KOPT-K1 (cell line): Measurements from ENCODE around the gene TIGAR.

Experiments used
- H3K27ac ChIP-seq: fragments of 200-600 bp; sonication (generic); 2 replicates; pipeline ENCODE4 v1.5.1; 2016; ENCODE audit warnings: antibody characterized with exemption, mild to moderate bottlenecking, low read depth, low read length; ENCODE audit not compliant: poor library complexity, severe bottlenecking
- H3K36me3 ChIP-seq: fragments of 200-600 bp; sonication (generic); 2 replicates; pipeline ENCODE4 v1.5.1; 2017; ENCODE audit warnings: antibody characterized with exemption, mild to moderate bottlenecking, low read length, moderate library complexity; ENCODE audit not compliant: insufficient read depth
- H3K9me3 ChIP-seq: fragments of 200-600 bp; sonication (generic); 2 replicates; pipeline ENCODE4 v1.5.1; 2017; ENCODE audit warnings: antibody characterized with exemption, low read length, mild to moderate bottlenecking; ENCODE audit not compliant: insufficient read depth, poor library complexity, severe bottlenecking

Gene TIGAR

GRCh38 chr12:4320497-4320852 is 538 bp upstream of the TIGAR start:
- Histone ChIP-seq H3K9me3 (no peaks in the 10 kb centered on the region), H3K36me3 (no peaks in the 10 kb centered on the region), H3K27ac (peak overlapping the region; percentile 54)

GRCh38 chr12:4322726-4323125 is 1.7 kb downstream of the TIGAR start:
- no peak overlapping the region for H3K27ac ChIP-seq

GRCh38 chr12:4323396-4323795 is 2.4 kb downstream of the TIGAR start:
- no peaks in the 10 kb centered on the region for H3K36me3 ChIP-seq
- no peak overlapping the region for H3K27ac ChIP-seq
- H3K9me3 ChIP-seq, result no peaks in the 10 kb centered on the region

More at GRCh38 chr12:4322726-4323125, 1.7 kb downstream of the TIGAR start:
- no peaks in the 10 kb centered on the region for H3K36me3 ChIP-seq
- H3K9me3 ChIP-seq, result no peaks in the 10 kb centered on the region

- no peaks in the 10 kb centered on the region for H3K9me3 ChIP-seq
- H3K27ac ChIP-seq, result no peak overlapping the region
- peaks cover under 1% of the 10 kb centered on the region; the same call in 1 of the 2 replicates for H3K36me3 ChIP-seq
Observed at GRCh38 chr12:4324366-4324765, 3.4 kb downstream of the TIGAR start.

GRCh38 chr12:4325966-4326365 is 5.0 kb downstream of the TIGAR start:
- Histone ChIP-seq H3K9me3 (no peaks in the 10 kb centered on the region), H3K36me3 (peaks cover 6% of the 10 kb centered on the region; the same call in 1 of the 2 replicates), H3K27ac (no peak overlapping the region)

- H3K36me3 ChIP-seq, result peaks cover 6% of the 10 kb centered on the region; the same call in 1 of the 2 replicates
- no peak overlapping the region for H3K27ac ChIP-seq
- no peaks in the 10 kb centered on the region for H3K9me3 ChIP-seq
Observed at GRCh38 chr12:4327293-4327692, 6.3 kb downstream of the TIGAR start.

- Histone ChIP-seq H3K9me3 (no peaks in the 10 kb centered on the region), H3K27ac (no peak overlapping the region), H3K36me3 (peaks cover 6% of the 10 kb centered on the region; the same call in 1 of the 2 replicates)
Observed at GRCh38 chr12:4330203-4330602, 9.2 kb downstream of the TIGAR start.

- Histone ChIP-seq H3K9me3 (no peaks in the 10 kb centered on the region), H3K36me3 (peaks cover 9% of the 10 kb centered on the region; the same call in 1 of the 2 replicates), H3K27ac (no peak overlapping the region)
Observed at GRCh38 chr12:4331221-4331620, 10.2 kb downstream of the TIGAR start.

GRCh38 chr12:4331842-4332241 is 10.8 kb downstream of the TIGAR start:
- H3K27ac ChIP-seq, result no peak overlapping the region
- H3K9me3 ChIP-seq, result no peaks in the 10 kb centered on the region
- peaks cover 14% of the 10 kb centered on the region for H3K36me3 ChIP-seq

GRCh38 chr12:4346931-4347330 is 25.9 kb downstream of the TIGAR start:
- Histone ChIP-seq H3K27ac (no peak overlapping the region), H3K9me3 (no peaks in the 10 kb centered on the region), H3K36me3 (peaks cover 11% of the 10 kb centered on the region)

- no peak overlapping the region for H3K27ac ChIP-seq
- H3K36me3 ChIP-seq, result peaks cover 27% of the 10 kb centered on the region
- H3K9me3 ChIP-seq, result no peaks in the 10 kb centered on the region
Observed at GRCh38 chr12:4353785-4354208, 32.8 kb downstream of the TIGAR start.

- Histone ChIP-seq H3K36me3 (peaks cover 27% of the 10 kb centered on the region), H3K9me3 (peaks cover 9% of the 10 kb centered on the region), H3K27ac (no peak overlapping the region)
Observed at GRCh38 chr12:4355156-4356040, 34.4 kb downstream of the TIGAR start.

- Histone ChIP-seq H3K36me3 (peaks cover 23% of the 10 kb centered on the region), H3K27ac (no peak overlapping the region), H3K9me3 (peaks cover 9% of the 10 kb centered on the region)
Observed at GRCh38 chr12:4356041-4356327, 35.0 kb downstream of the TIGAR start.

GRCh38 chr12:4366090-4366489 is 45.1 kb downstream of the TIGAR start:
- H3K9me3 ChIP-seq, result no peaks in the 10 kb centered on the region
- H3K27ac ChIP-seq, result no peak overlapping the region
- no peaks in the 10 kb centered on the region for H3K36me3 ChIP-seq

GRCh38 chr12:4369548-4369947 is 48.5 kb downstream of the TIGAR start:
- no peak overlapping the region for H3K27ac ChIP-seq
- no peaks in the 10 kb centered on the region for H3K36me3 ChIP-seq
- no peaks in the 10 kb centered on the region for H3K9me3 ChIP-seq

- Histone ChIP-seq H3K27ac (no peak overlapping the region), H3K36me3 (no peaks in the 10 kb centered on the region), H3K9me3 (no peaks in the 10 kb centered on the region)
Observed at GRCh38 chr12:4370265-4370664, 49.3 kb downstream of the TIGAR start.
